ENCODE data around the gene OSBPL5. TPM values are rescaled to one million over a fixed set of nuclear protein-coding genes. Genes with fewer than 3 reads are reported as not detected.

Gene OSBPL5
- total RNA-seq, 1 experiment from 2014 or later = 16.1 TPM

DNA sequence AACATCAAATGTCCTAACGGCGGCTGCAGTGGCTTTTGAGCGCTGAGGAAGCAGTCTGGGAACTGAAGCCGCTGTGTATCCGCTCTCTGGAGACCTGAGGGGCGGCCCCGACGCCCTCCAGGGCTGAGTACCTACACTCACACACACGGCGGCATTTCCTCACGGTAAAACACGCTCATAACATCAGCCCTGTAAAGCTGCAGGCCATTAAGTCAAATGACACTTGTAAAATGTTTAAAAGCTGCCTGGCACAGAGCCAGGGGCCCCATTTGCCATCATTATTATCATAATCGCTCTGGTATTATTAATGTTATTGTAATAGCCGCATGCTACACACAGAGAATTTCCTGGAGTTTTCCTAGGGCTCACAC, 113.0 kb downstream of the OSBPL5 start:
- Histone ChIP-seq H4K91ac (ENCODE audit: insufficient read length, low read depth, low read length) (no peak overlapping the region), H3K9ac (ENCODE audit: extremely low read depth, insufficient read length, low read length) (no peak overlapping the region), H4K8ac (replicated peaks; ENCODE audit: insufficient read length, low read depth, low read length) (no peak overlapping the region), H3K56ac (ENCODE audit: insufficient read length, low read depth, low read length) (no peak overlapping the region), H4K5ac (ENCODE audit: insufficient read length, low read depth, low read length) (no peak overlapping the region), H3K14ac (ENCODE audit: insufficient read depth, low read length) (no peak overlapping the region), H2BK120ac (ENCODE audit: low read depth, low read length, poor library complexity, severe bottlenecking) (no peak overlapping the region), H2AK5ac (ENCODE audit: insufficient read length, low read length) (no peak overlapping the region), H2BK15ac (ENCODE audit: low read depth, low read length) (no peak overlapping the region), H3K4me2 (ENCODE audit: insufficient read depth, insufficient read length, low read length) (no peak overlapping the region), H3K27me3 (ENCODE audit: insufficient read depth, low read length) (no peaks in the 10 kb centered on the region), H2BK5ac (ENCODE audit: insufficient read length, low read length) (no peak overlapping the region), H3K23ac (ENCODE audit: insufficient read length, low read depth, low read length) (no peak overlapping the region), H3K18ac (ENCODE audit: insufficient read length, low read depth, low read length) (no peak overlapping the region), H2BK20ac (ENCODE audit: low read depth, low read length, poor library complexity, severe bottlenecking) (no peak overlapping the region), H3K27ac (ENCODE audit: insufficient read length, low read depth, low read length) (no peak overlapping the region), H3T11ph (ENCODE audit: low read length) (no peak overlapping the region), H3K4me1 (ENCODE audit: insufficient read depth, low read length) (no peaks in the 10 kb centered on the region), H2AFZ (ENCODE audit: low read length) (no peak overlapping the region), H4K20me1 (ENCODE audit: control insufficient read depth, insufficient read depth, insufficient read length) (no peaks in the 10 kb centered on the region), H3K79me2 (ENCODE audit: insufficient read depth, low read length) (peaks cover 38% of the 10 kb centered on the region; the same call in 1 of the 2 replicates), H3K4ac (ENCODE audit: low read depth, low read length) (no peak overlapping the region), H3K9me3 (ENCODE audit: control insufficient read depth, low read depth, low read length) (no peaks in the 10 kb centered on the region), H3K79me1 (ENCODE audit: insufficient read depth, low read depth, low read length, poor library complexity, severe bottlenecking) (peaks cover 11% of the 10 kb centered on the region), H2BK12ac (ENCODE audit: insufficient read length, low read depth, low read length) (no peak overlapping the region), H3K23me2 (ENCODE audit: insufficient read length, low read depth, low read length, poor library complexity, severe bottlenecking) (peaks cover 5% of the 10 kb centered on the region)
- H3K27me3 Mint-ChIP-seq (ENCODE audit: low read depth) = no peaks in the 10 kb centered on the region
- H3K36me3 Mint-ChIP-seq (ENCODE audit: insufficient read depth in 1 of 3, low read depth in 3 of 3) = peaks cover 9 to 37% (median 36%) of the 10 kb centered on the region in 3 experiments; a peak in 6 of 7 replicates
- H3K27ac Mint-ChIP-seq = no peak overlapping the region
- peaks cover 38 to 45% of the 10 kb centered on the region in 2 experiments for H3K4me1 Mint-ChIP-seq
- TF ChIP-seq, protein P1, sequence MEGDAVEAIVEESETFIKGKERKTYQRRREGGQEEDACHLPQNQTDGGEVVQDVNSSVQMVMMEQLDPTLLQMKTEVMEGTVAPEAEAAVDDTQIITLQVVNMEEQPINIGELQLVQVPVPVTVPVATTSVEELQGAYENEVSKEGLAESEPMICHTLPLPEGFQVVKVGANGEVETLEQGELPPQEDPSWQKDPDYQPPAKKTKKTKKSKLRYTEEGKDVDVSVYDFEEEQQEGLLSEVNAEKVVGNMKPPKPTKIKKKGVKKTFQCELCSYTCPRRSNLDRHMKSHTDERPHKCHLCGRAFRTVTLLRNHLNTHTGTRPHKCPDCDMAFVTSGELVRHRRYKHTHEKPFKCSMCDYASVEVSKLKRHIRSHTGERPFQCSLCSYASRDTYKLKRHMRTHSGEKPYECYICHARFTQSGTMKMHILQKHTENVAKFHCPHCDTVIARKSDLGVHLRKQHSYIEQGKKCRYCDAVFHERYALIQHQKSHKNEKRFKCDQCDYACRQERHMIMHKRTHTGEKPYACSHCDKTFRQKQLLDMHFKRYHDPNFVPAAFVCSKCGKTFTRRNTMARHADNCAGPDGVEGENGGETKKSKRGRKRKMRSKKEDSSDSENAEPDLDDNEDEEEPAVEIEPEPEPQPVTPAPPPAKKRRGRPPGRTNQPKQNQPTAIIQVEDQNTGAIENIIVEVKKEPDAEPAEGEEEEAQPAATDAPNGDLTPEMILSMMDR (conservative IDR thresholded peaks at IDR 0.05) = no peak
- H3K9me3 Mint-ChIP-seq = no peaks in the 10 kb centered on the region
- WGBS (ENCODE audit: extremely low coverage, insufficient read length, low lambda C conversion rate) = no CpG with 5 or more reads among the region's 14 CpGs
- no peak overlapping the region for H3K4me3 Mint-ChIP-seq
- DNase-seq = no peak
